NCI-H748 (cell line): ENCODE data around the gene HADHA.
"Not testable (repeated sequence)": the region's sequence is repeated elsewhere in the genome, so short reads cannot be mapped to it uniquely, and the experiment has no call there.

Experiments
- DNase-seq: peaks from one replicate; lab custom pipeline; 2025; ENCODE audit not compliant: unreplicated experiment; lab: John Stamatoyannopoulos, UW

HADHA gene

DNA sequence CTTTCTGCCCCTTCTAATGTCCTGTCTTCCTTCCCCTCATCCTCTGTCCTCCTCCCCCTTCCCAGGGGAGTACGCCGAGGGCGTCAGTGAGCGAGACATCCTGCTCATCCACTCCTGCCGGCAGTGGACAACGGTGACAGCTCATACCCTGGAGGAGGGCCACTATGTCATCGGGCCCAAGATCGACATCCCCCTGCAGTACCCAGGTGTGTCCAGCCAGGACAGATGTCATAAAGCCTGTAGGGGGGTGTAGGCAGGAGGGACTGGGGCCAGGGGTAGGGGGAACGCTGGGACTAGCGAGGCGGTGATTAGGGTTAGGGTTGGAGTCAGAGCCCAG is 68.2 kb downstream of the HADHA start:
- no peak for DNase-seq

DNA sequence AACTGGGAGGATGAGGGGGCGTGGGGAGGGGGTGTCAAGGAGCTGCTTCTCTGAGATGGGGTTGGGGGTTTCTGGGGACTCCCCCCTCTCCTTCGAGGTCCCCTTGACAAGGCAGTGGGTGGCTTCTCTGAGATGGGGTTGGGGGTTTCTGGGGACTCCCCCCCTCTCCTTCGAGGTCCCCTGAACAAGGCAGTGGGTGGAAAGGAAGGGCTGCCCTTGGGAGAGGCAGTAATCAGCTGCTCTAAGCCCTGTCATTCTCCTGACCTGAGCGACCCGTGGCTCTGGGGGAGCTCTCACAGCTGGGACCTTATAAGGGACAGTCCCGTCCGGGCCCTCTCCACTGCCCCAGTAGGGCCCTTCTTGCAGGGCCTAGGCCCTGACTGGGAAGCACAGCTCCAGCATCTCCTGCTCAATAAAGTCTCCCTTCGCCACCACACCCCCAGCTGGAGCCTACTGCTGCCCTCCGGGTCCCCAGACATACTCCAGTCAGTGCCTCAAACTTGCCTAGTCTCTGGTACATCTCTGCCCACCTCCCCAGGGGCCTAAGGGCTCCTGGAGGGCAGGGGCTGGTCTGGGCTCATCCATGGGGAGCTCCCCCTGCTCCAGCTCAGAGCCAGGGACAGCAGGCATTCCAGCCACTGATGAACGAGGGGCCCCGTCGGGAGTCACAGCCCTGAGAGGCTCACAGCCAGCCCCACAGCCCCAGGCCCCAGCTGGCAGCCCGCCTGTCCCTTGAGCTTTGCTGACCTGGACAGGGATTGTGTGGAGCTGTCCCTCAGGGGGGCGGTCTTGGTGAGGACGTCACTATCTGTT is 68.8 kb downstream of the HADHA start:
- no peak for DNase-seq

DNA sequence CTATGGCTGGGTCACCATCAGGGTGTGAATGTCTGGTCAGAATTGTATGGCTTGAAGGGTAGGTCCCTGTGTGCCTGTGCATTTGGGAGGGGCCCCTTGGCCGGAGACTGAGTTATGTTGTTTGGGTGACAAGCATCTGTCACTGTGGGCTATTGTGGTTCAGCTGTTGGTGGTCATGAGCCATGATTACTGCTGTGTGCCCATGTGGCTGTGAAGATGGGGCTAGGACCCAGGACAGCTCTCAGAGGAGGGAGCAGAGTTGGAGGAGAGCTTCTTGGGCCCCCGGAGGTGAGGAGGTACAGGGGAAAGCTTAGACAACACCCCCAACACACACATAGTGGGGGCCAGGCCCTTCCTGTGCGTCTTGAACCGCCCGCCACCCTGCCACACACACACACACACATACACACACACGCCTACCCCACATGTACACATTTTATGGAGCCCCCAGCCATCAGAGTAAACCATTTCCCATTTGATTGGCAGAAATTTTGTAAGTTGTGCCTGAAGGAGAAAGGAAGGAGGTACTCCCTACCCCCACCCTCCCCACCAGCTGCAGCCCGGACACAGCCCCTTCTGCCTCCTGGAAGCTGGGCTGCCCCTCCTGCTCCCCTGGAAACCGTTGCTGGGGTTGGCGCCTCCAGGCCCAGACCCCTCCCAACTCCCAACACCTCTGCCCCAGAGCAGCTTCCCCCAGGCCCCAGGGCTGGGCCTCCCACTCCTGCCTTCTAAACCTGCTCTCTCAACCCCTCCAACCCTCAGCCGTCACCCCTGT is 69.6 kb downstream of the HADHA start:
- no peak for DNase-seq

GRCh38 chr2:26173776-26174482 is 70.5 kb downstream of the HADHA start:
- peak; percentile 28 for DNase-seq

- peak; percentile 41 for DNase-seq
Measured at GRCh38 chr2:26172871-26173775, 71.3 kb downstream of the HADHA start, which contains the start of gene GAREM2. GAREM2 (plus strand) TSS chr2:26173088; CDS start chr2:26173221, 133 bp downstream.

DNA sequence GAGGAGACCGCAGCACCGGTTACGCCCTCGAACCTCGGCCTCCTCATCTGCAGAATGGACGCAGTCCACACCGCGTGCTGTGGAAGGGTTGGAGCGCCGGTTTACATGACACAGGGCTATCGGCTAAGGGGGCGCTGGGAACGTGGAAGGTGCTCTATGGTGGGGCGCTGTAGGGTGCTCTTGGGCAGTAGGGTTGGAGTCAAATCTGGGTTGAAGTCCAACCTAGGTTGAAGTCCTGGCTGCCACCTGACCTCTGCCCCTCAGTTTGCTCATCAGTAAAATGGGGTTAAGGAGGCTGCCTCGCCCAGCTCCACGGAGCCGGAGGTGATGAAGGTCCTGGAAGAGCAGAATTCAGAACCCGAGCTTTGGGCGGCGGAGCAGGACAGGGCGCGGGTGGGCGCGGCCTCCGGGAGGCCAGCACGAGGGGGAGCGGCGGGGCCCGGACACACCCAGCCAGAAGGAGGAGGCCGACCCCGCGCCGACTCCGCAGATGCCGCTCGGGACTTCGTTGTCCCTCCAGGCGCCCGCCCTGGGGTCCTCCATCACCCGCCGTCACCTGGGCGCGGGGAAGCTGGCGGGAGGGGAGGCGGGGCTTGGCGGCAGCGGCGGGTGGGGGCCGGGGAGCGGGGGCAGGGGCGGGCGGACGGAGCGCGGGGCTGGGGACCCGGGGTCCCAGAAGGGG is 72.1 kb downstream of the HADHA start:
- DNase-seq = peak; percentile 47

- no peak for DNase-seq
Measured at GRCh38 chr2:26170795-26171194, 73.6 kb downstream of the HADHA start.

DNA sequence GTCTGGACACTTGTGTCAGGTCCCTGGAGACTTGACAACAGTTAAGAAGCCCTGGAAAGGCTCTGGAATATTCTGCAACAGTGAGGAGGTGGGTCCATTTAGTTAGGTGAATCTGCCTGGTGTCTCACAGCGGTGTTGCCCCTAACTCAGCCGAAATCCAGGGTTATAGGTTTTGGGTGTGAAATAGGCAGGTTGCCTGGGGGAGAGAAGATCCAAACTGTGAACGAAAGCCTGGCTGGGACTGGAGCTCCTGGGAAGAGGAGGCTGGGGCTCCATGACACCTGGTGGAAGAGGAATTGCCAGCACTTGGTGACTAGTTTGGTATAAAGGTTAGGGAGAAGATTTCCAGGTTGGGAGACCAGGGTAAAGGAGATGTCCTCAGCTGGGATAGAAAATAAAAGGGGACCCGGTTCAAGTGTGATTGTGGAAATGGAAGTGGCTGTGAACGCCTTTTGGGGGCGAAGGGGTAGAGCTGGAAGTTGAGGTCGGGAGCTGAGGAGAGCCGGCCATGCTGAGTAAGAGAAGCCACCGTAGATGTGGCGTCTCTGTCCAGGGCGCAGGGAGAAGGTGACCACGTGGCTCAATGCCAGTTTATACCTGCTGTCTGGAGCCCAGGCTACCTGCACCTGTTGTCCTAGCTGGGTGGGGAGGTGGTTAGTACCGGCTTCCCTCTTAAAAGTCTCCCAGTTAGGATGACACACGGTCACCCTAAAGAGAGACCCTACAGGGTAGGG is 74.6 kb downstream of the HADHA start:
- DNase-seq = no peak

DNA sequence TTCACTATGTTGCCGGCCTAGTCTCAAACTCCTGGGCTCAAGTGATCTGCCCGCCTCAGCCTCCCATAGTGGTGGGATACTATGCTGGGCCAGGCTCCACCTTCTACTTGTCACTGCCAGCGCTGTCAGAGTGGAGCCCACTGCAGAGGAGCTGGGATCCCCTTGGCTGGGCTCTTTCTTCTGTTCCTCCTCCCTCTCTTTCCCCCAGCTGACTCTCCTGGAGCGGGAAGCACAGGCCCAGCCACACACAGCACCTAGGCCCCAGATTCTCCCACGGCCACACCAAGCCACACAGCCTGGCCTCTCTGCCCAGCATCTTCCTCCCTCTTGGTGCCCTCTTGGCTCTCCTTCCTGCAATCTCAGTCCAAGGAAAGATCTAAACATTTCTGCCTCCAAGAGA is 75.2 kb downstream of the HADHA start:
- no peak for DNase-seq

GRCh38 chr2:26168785-26169184 is 75.6 kb downstream of the HADHA start:
- no peak for DNase-seq

DNA sequence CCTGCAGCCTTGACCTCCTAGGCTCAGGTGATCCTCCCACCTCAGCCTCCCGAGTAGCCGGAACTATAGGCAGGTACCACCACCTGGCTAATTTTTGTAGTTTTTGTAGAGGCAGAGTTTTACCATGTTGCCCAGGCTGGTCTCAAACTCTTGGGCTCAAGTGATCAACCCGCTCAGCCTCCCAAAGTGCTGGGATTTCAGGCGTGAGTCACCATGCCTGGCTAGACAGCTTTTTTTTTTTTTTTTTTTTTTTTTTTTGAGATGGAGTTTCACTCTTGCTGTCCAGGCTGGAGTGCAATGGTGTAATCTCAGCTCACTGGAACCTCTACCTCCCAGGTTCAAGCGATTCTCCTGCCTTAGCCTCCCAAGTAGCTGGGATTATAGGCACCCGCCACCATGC is 77.9 kb downstream of the HADHA start:
- not testable (repeated sequence) for DNase-seq

GRCh38 chr2:26165403-26165802 is 79.0 kb downstream of the HADHA start:
- no peak for DNase-seq

DNA sequence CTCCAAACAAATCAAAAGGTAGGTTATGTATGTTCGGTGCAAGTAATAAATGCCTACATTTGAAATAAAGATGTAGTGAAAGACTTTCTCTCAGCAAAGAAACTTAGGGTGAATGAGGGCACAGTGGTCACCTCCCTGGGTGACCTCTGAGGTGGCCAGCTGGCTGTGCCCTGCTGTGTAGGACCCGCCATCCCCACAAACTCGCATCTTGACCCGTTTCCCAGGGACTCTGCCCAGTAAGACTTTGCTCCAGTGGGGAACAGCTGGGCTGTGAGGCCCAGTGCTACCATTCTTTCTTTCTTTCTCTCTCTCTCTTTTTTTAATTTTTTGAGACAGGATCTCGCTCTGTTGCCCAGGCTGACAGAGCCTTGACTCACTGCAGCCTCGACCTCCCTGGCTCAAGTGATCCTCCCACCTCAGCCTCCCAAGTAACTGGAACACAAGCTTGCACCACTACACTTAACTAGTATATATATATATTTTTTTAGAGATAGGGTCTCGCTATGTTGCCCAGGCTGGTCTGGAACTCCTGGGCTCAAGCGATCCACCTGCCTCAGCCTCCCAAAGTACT is 79.7 kb downstream of the HADHA start:
- DNase-seq = no peak

DNA sequence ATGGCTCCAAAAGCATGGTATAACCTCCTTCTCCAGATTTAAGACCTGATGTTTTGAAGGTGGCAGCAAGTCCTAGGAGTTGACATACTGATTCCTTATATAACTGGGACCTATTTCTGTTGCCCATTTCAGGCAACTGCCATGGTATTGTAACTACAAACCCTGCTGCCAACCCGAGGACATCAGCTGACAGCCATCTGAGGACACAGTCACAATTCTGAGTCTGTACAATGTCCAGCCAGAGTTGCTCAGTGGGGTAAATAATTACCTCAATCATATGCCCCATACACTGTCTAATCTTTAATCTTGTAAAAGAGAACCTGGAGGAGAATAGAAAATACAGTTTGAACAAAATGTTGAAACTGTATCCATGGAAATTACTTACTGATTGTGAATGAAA is 80.2 kb downstream of the HADHA start:
- no peak for DNase-seq

DNA sequence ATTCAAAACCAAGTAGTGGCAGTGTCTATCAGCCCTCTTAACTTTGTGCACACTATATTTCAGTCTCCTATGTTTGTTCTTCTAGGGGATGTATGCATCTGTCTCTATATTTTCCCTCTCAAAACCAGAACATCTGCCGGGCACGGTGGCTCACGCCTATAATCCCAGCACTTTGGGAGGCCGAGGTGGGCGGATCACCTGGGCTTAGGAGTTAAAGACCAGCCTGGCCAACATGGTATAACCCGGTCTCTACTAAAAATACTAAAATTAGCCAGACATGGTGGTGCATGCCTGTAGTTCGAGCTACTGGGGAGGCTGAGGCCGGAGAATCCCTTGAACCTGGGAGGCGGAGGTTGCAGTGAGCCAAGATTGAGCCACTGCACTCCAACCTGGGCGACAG is 81.5 kb downstream of the HADHA start:
- DNase-seq = no peak

DNA sequence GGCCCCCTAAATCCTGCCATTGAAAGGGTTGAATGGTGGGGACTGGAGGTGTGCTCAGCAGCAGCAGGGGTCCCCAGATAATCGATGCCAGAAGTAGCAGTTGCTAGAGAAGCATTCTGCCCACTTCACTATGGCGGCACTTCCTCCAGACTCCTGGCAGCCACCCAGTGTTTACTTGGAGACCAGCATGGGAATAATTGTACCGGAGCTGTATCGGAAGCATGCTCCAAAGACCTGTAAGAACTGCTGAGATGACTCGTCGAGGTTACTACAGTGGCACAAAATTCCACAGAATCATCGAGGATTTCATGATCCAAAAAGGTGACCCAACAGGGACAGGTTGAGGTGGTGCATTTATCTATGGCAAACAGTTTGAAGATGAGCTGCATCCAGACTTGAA is 82.5 kb downstream of the HADHA start:
- no peak for DNase-seq

- DNase-seq = no peak
Measured at GRCh38 chr2:26157580-26157979, 86.9 kb downstream of the HADHA start.

GRCh38 chr2:26150243-26150642 is 94.2 kb downstream of the HADHA start:
- DNase-seq = no peak

DNA sequence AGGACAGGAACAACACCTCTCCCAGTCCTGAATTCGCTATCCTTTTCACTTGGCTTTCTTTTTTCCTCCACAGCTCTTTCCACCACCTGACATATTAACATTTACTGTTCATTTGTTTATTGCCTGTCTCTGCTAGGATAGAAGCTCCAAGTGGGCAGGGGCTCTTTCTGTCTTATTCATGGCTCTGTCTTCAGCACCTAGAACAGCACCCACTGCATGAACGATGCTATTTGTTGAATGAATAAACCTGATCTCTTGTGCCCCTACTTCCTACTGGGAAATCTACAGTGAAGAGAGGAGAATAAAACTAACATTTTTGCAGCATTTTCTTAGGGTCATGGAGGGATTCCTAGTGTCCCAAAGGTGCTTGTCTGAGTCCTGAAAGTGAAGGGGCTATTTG is 95.9 kb downstream of the HADHA start:
- no peak for DNase-seq
